ENCODE measurements around the gene AGPAT2. TPM values are rescaled to one million over a fixed set of nuclear protein-coding genes. Genes with fewer than 3 reads are reported as not detected.

The AGPAT2 gene
- total RNA-seq, 2 donors from 2014 or later: 33.4 to 39.8 TPM

- Mint-ChIP-seq H3K27me3 (ENCODE audit: insufficient read depth) (peaks cover 12% of the 10 kb centered on the region), H3K36me3 (ENCODE audit: low read depth) (no peaks in the 10 kb centered on the region), H3K9me3 (no peaks in the 10 kb centered on the region), H3K27ac (no peak overlapping the region), H3K4me1 (peaks cover 2% of the 10 kb centered on the region), H3K4me3 (peak overlapping the region; percentile 55)
- Histone ChIP-seq H3K4me3 (ENCODE audit: low read length) (no peak overlapping the region), H3K9me3 (ENCODE audit: control insufficient read depth, low read length) (no peaks in the 10 kb centered on the region), H3K27ac (ENCODE audit: low read depth, low read length) (no peak overlapping the region), H3K9ac (ENCODE audit: extremely low read depth, low read length, poor library complexity, severe bottlenecking) (no peak overlapping the region), H3K36me3 (ENCODE audit: control insufficient read depth, insufficient read depth, low read length) (no peaks in the 10 kb centered on the region), H3K27me3 (ENCODE audit: control insufficient read depth, insufficient read depth, low read length, poor library complexity, severe bottlenecking) (peaks cover 17% of the 10 kb centered on the region), H3K4me1 (ENCODE audit: control insufficient read depth, insufficient read depth, low read length) (no peaks in the 10 kb centered on the region)
- no peak for TF ChIP-seq CTCF (conservative IDR thresholded peaks at IDR 0.05)
- WGBS, 2 experiments (ENCODE audit: insufficient coverage in 1 of 2, insufficient read length in 1 of 2): 87 to 91% methylated on average over 6 to 7 of the region's 7 CpGs
- no peak for DNase-seq
Measured at GRCh38 chr9:136710543-136710942, 23.3 kb upstream of the AGPAT2 start.

GRCh38 chr9:136709454-136710109, 22.3 kb upstream of the AGPAT2 start:
- WGBS, 2 experiments (ENCODE audit: insufficient coverage in 1 of 2, insufficient read length in 1 of 2): 94% methylated on average over 24 of the region's 24 CpGs
- Mint-ChIP-seq H3K27me3 (ENCODE audit: insufficient read depth) (peaks cover 12% of the 10 kb centered on the region), H3K4me1 (peaks cover 2% of the 10 kb centered on the region), H3K27ac (no peak overlapping the region), H3K36me3 (ENCODE audit: low read depth) (no peaks in the 10 kb centered on the region), H3K9me3 (no peaks in the 10 kb centered on the region), H3K4me3 (no peak overlapping the region)
- no peak overlapping the region for H3K4me3 ChIP-seq (ENCODE audit: low read length)
- no peaks in the 10 kb centered on the region for H3K4me1 ChIP-seq (ENCODE audit: control insufficient read depth, insufficient read depth, low read length)
- peak; percentile 45 for DNase-seq
- H3K9ac ChIP-seq (ENCODE audit: extremely low read depth, low read length, poor library complexity, severe bottlenecking): no peak overlapping the region
- no peak overlapping the region for H3K27ac ChIP-seq (ENCODE audit: low read depth, low read length)
- peaks cover 17% of the 10 kb centered on the region for H3K27me3 ChIP-seq (ENCODE audit: control insufficient read depth, insufficient read depth, low read length, poor library complexity, severe bottlenecking)
- TF ChIP-seq CTCF (conservative IDR thresholded peaks at IDR 0.05): no peak
- no peaks in the 10 kb centered on the region for H3K9me3 ChIP-seq (ENCODE audit: control insufficient read depth, low read length)
- H3K36me3 ChIP-seq (ENCODE audit: control insufficient read depth, insufficient read depth, low read length): no peaks in the 10 kb centered on the region

- Mint-ChIP-seq H3K27ac (no peak overlapping the region), H3K36me3 (ENCODE audit: low read depth) (no peaks in the 10 kb centered on the region), H3K9me3 (no peaks in the 10 kb centered on the region), H3K4me3 (no peak overlapping the region), H3K27me3 (ENCODE audit: insufficient read depth) (peaks cover 12% of the 10 kb centered on the region), H3K4me1 (peaks cover 2% of the 10 kb centered on the region)
- Histone ChIP-seq H3K36me3 (ENCODE audit: control insufficient read depth, insufficient read depth, low read length) (no peaks in the 10 kb centered on the region), H3K4me3 (ENCODE audit: low read length) (no peak overlapping the region), H3K4me1 (ENCODE audit: control insufficient read depth, insufficient read depth, low read length) (no peaks in the 10 kb centered on the region), H3K9ac (ENCODE audit: extremely low read depth, low read length, poor library complexity, severe bottlenecking) (no peak overlapping the region), H3K27me3 (ENCODE audit: control insufficient read depth, insufficient read depth, low read length, poor library complexity, severe bottlenecking) (peaks cover 17% of the 10 kb centered on the region), H3K9me3 (ENCODE audit: control insufficient read depth, low read length) (no peaks in the 10 kb centered on the region), H3K27ac (ENCODE audit: low read depth, low read length) (no peak overlapping the region)
- DNase-seq: peak; percentile 40
- no peak for TF ChIP-seq CTCF (conservative IDR thresholded peaks at IDR 0.05)
- 85 to 88% methylated on average over 17 to 21 of the region's 22 CpGs for WGBS, 2 experiments (ENCODE audit: insufficient coverage in 1 of 2, insufficient read length in 1 of 2)
Measured at GRCh38 chr9:136707849-136708517, 20.7 kb upstream of the AGPAT2 start.

All from endodermal cell (in vitro differentiated cells).